Chondrocyte (in vitro differentiated cells): ENCODE measurements around the gene AXIN1. TPM values are rescaled to one million over a fixed set of nuclear protein-coding genes. Genes with fewer than 3 reads are reported as not detected.

Experiments
- DNase-seq: peaks from one replicate; pipeline ENCODE4 v3.0.0; 2021; ENCODE audit warnings: mixed read lengths, low spot score
- H3K27ac Mint-ChIP-seq: one replicate; pipeline ENCODE4 v1.8.0; 2021; ENCODE audit warnings: mild to moderate bottlenecking, moderate library complexity, mixed read lengths; ENCODE audit not compliant: unreplicated experiment
- H3K27me3 Mint-ChIP-seq: 2 replicates; pipeline ENCODE4 v1.8.0; 2021; ENCODE audit warnings: low read depth, mixed read lengths
- H3K36me3 Mint-ChIP-seq: 2 replicates; pipeline ENCODE4 v1.8.0; 2021; ENCODE audit warnings: low read depth, mixed read lengths
- H3K4me1 Mint-ChIP-seq: 2 replicates; pipeline ENCODE4 v1.8.0; 2021; ENCODE audit warnings: low read depth, mild to moderate bottlenecking, mixed read lengths
- H3K4me3 Mint-ChIP-seq: one replicate; pipeline ENCODE4 v1.8.0; 2021; ENCODE audit warnings: mild to moderate bottlenecking, moderate library complexity, mixed read lengths; ENCODE audit not compliant: unreplicated experiment
- H3K9me3 Mint-ChIP-seq: 2 replicates; pipeline ENCODE4 v1.8.0; 2021; ENCODE audit warnings: low read depth, mixed read lengths
- total RNA-seq: library from RNA; stranded (reverse); gene quantifications from 3 replicates; pipeline ENCODE4 v1.2.1, GENCODE V29; 2021
- TF ChIP-seq, protein P1 (sequence below): fragments of 200-600 bp; sonication (generic); IDR thresholded peaks from 2 replicates; pipeline ENCODE4 v1.5.0; 2021; ENCODE audit warnings: antibody characterized with exemption, mild to moderate bottlenecking, moderate library complexity

AXIN1 gene
- total RNA-seq, 1 donor from 2014 or later = 27.2 TPM

DNA sequence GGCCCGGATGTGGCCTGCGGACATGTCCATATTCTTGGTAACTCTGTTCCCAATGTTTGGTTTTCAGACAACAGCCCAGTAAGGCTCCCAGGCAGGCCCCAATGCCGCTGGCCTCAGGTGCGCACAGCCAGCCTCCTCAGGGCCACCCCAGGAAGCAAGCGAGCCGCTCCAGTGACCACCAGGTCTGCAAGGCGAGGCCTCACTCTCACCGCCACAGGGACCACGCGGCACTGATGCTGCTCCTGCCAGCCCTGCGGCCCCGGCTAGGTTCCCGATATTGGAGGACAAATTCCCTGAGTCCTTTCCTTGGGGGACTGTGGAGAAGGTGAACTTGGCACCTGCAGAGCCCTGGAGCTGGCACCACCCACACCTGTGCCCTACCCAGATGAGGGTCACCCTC is 50.6 kb downstream of the AXIN1 start:
- H3K4me1 Mint-ChIP-seq = no peaks in the 10 kb centered on the region
- TF ChIP-seq, protein P1, sequence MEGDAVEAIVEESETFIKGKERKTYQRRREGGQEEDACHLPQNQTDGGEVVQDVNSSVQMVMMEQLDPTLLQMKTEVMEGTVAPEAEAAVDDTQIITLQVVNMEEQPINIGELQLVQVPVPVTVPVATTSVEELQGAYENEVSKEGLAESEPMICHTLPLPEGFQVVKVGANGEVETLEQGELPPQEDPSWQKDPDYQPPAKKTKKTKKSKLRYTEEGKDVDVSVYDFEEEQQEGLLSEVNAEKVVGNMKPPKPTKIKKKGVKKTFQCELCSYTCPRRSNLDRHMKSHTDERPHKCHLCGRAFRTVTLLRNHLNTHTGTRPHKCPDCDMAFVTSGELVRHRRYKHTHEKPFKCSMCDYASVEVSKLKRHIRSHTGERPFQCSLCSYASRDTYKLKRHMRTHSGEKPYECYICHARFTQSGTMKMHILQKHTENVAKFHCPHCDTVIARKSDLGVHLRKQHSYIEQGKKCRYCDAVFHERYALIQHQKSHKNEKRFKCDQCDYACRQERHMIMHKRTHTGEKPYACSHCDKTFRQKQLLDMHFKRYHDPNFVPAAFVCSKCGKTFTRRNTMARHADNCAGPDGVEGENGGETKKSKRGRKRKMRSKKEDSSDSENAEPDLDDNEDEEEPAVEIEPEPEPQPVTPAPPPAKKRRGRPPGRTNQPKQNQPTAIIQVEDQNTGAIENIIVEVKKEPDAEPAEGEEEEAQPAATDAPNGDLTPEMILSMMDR = no peak
- H3K27ac Mint-ChIP-seq = no peak overlapping the region
- H3K9me3 Mint-ChIP-seq = no peaks in the 10 kb centered on the region
- H3K27me3 Mint-ChIP-seq = no peaks in the 10 kb centered on the region
- DNase-seq = no peak
- peaks cover 10% of the 10 kb centered on the region for H3K36me3 Mint-ChIP-seq
- H3K4me3 Mint-ChIP-seq = no peak overlapping the region

GRCh38 chr16:301235-301634 is 51.3 kb downstream of the AXIN1 start:
- Mint-ChIP-seq H3K36me3 (peaks cover 10% of the 10 kb centered on the region), H3K27ac (no peak overlapping the region), H3K9me3 (no peaks in the 10 kb centered on the region), H3K27me3 (no peaks in the 10 kb centered on the region), H3K4me3 (no peak overlapping the region), H3K4me1 (no peaks in the 10 kb centered on the region)
- TF ChIP-seq, protein P1 = no peak
- no peak for DNase-seq

DNA sequence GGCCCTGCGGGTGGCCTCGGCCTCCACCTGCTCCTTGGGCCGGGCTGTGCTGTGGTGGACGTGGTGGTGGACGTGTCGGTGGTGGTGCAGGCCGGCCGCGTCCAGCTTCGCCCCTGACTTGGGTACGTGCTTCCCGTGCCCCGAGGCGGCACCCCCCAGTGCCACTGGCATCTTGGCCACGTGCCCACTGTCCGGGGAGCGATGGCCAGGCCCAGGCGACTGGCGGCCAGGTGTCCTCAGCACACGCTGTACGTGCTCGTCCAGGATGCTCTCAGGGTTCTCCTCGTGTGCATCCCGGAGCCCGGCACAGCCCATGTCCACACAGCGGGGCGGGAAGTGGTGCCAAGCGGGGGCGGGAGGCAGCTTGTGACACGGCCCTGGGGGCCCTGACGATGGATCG is 54.7 kb downstream of the AXIN1 start:
- no peak for DNase-seq
- no peaks in the 10 kb centered on the region for H3K4me1 Mint-ChIP-seq
- no peak overlapping the region for H3K27ac Mint-ChIP-seq
- TF ChIP-seq, protein P1 = no peak
- no peaks in the 10 kb centered on the region for H3K27me3 Mint-ChIP-seq
- H3K4me3 Mint-ChIP-seq = no peak overlapping the region
- no peaks in the 10 kb centered on the region for H3K36me3 Mint-ChIP-seq
- no peaks in the 10 kb centered on the region for H3K9me3 Mint-ChIP-seq

DNA sequence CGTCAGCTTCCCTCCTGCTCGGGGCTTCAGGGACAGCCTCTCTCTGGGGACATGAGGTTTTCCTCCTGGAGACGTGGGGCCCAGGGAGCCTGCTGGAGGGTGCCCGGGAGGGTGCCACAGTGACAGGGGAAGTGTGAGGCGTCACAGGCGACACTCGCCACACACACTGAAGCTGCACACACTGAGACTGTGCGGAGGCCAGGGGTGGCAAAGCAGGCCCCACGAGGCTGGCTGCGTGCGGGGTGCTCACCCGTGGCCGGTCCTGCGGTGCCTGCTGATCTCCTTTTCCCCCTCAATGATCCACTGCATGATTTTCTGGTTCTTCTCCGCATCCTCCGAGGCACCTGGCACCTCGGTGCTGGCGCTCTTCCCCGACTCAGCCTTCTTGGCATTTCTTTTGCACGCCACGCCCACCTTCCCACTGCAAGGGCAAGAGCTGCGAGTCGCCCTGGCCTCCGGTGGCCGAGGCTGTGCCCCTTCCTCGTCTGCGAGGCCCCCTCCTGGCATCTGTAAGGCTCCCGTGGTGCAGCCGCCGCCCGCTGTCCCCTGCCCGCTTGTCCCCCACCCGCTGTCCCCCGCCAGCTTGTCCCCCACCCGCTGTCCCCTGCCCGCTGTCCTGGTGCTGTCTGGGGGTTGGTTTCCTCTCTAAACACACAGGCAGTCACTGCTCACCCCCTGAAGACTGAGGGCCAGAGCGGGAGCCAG is 55.6 kb downstream of the AXIN1 start:
- Mint-ChIP-seq H3K36me3 (peaks cover 2% of the 10 kb centered on the region), H3K27ac (no peak overlapping the region), H3K9me3 (no peaks in the 10 kb centered on the region), H3K4me3 (no peak overlapping the region), H3K4me1 (no peaks in the 10 kb centered on the region), H3K27me3 (no peaks in the 10 kb centered on the region)
- no peak for DNase-seq
- TF ChIP-seq, protein P1 = no peak

- Mint-ChIP-seq H3K27ac (no peak overlapping the region), H3K4me1 (no peaks in the 10 kb centered on the region), H3K9me3 (no peaks in the 10 kb centered on the region), H3K4me3 (no peak overlapping the region), H3K27me3 (no peaks in the 10 kb centered on the region), H3K36me3 (peaks cover 4% of the 10 kb centered on the region)
- DNase-seq = no peak
- TF ChIP-seq, protein P1 = no peak
Observed at GRCh38 chr16:296276-296675, 56.2 kb downstream of the AXIN1 start.
